K562 (cell line): ENCODE data around the gene ANK3. TPM values are rescaled to one million over a fixed set of nuclear protein-coding genes. Genes with fewer than 3 reads are reported as not detected.

Experiments used
- CBX5 ChIP-seq: IDR thresholded peaks from 2 replicates; pipeline ENCODE4 v1.6.1; 2014; ENCODE audit warnings: low read depth, borderline replicate concordance
- COPS2 ChIP-seq: fragments of 450-650 bp; conservative IDR thresholded peaks from 2 replicates; pipeline ENCODE4 v1.6.1; 2016; ENCODE audit warnings: mild to moderate bottlenecking, moderate library complexity
- CTCFL ChIP-seq: IDR thresholded peaks from 2 replicates; pipeline ENCODE4 v1.6.1; 2011; ENCODE audit warnings: borderline replicate concordance, low read depth, mild to moderate bottlenecking, moderate library complexity, low read length; ENCODE audit not compliant: insufficient read depth, poor library complexity, severe bottlenecking
- HDGF ChIP-seq: fragments of 450-650 bp; IDR thresholded peaks from 2 replicates; pipeline ENCODE4 v1.6.1; 2016
- KHSRP ChIP-seq: fragments of 450-650 bp; IDR thresholded peaks from 2 replicates; pipeline ENCODE4 v1.6.1; 2017
- LARP7 ChIP-seq: fragments of 450-650 bp; IDR thresholded peaks from 2 replicates; pipeline ENCODE4 v1.6.1; 2016
- MITF ChIP-seq: IDR thresholded peaks from 2 replicates; pipeline ENCODE4 v1.6.1; 2014; ENCODE audit warnings: antibody characterized with exemption
- PREB ChIP-seq: sonication (generic); formaldehyde crosslinking; IDR thresholded peaks from 2 replicates; pipeline ENCODE4 v1.8.1; 2023; ENCODE audit warnings: mild to moderate bottlenecking, missing genetic modification reagents
- PYGO2 ChIP-seq: fragments of 450-650 bp; IDR thresholded peaks from 2 replicates; pipeline ENCODE4 v1.6.1; 2016; ENCODE audit warnings: mild to moderate bottlenecking, missing genetic modification characterization, moderate library complexity, missing compliant biosample characterization
- TAF9B ChIP-seq: fragments of 450-650 bp; IDR thresholded peaks from 2 replicates; pipeline ENCODE4 v1.6.1; 2018; ENCODE audit warnings: mild to moderate bottlenecking; ENCODE audit not compliant: partially characterized antibody
- ZNF512 ChIP-seq: IDR thresholded peaks from 2 replicates; pipeline ENCODE4 v1.6.1; 2016; ENCODE audit warnings: missing genetic modification characterization, missing compliant biosample characterization
- ZNF76 ChIP-seq: fragments of 250-450 bp; sonication (Bioruptor Pico); IDR thresholded peaks from 2 replicates; pipeline ENCODE4 v1.4.0; 2020; ENCODE audit warnings: mild to moderate bottlenecking, moderate library complexity, borderline replicate concordance
- ZNF830 ChIP-seq: fragments of 250-450 bp; sonication (Bioruptor Pico); IDR thresholded peaks from 2 replicates; pipeline ENCODE4 v1.5.0; 2021; ENCODE audit warnings: mild to moderate bottlenecking
- polyA plus RNA-seq, 8 experiments: library from polyadenylated mRNA; depleted of rRNA in 4 of 8; stranded (reverse) in 5 of 8; unstranded in 3 of 8; fragments of >200 nt; fragmentation: Nextera tagmentation in 2 of 8; fragmentation: Illumina TruSeq in 1 of 8; extraction: Ambion mirVana in 2 of 8; extraction: Trizol in 1 of 8; gene quantifications; 2 replicates each; pipeline versions ENCODE4 v1.2.1 to v1.2.3, GENCODE V29; 2011 to 2014; ENCODE audit warnings: inconsistent platforms in 1 of 8, missing spikeins in 1 of 8
- total RNA-seq, 7 experiments: library from RNA; depleted of rRNA in 6 of 7; stranded (reverse); fragments of >200 nt in 6 of 7; fragmentation: Illumina TruSeq in 2 of 7; extraction: Trizol in 2 of 7; gene quantifications; 2 replicates each; pipeline versions ENCODE4 v1.2.1 to v1.2.3, GENCODE V29; 2011 to 2021; ENCODE audit warnings: low replicate concordance in 1 of 7
- TF ChIP-seq, protein P1 (sequence below), 2 experiments: IDR thresholded peaks; 2 replicates each; pipeline ENCODE4 v1.6.1; 2012; ENCODE audit warnings: improper control_type of control experiment in 2 of 2, low read depth in 2 of 2, low read length in 2 of 2, borderline replicate concordance in 1 of 2
- TF ChIP-seq, protein P2 (sequence below): fragments of 450-650 bp; formaldehyde crosslinking; IDR thresholded peaks from 2 replicates; pipeline ENCODE4 v1.4.0; 2020; ENCODE audit warnings: mild to moderate bottlenecking, moderate library complexity
- TF ChIP-seq, protein P3 (sequence below): fragments of 250-450 bp; sonication (Bioruptor Pico); IDR thresholded peaks from 2 replicates; pipeline ENCODE4 v1.4.0; 2020; ENCODE audit warnings: borderline replicate concordance

Gene ANK3
- total and polyA plus RNA-seq, 9 of the 15 experiments (the other 6 are each of a cell fraction or from before 2014, with no cell fraction given) = 10.0 to 32.3 (median 17.9) TPM

DNA sequence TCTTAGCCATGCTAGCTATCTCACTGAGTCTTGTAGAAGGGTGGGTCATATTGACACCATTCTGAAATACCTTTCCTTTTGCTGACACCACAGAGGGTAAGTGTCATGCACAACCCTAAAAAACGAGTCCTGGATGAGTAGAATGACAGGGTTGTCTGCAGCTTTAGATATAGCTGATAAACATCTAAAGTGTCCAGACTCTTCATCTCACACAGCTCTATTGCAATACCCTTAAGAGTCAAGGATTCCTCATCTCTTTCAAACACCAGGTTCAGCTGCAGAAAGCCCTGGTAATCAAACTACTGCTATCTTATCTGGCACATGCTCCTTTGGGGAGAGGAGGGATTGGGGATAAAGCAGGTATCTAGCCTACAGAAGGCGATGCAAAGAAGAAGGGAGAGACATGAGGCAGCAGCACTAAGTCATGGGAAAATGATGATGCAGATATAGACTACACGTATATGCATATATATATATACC, 127.0 kb downstream of the ANK3 start (continued):
- TF ChIP-seq, protein P1, sequence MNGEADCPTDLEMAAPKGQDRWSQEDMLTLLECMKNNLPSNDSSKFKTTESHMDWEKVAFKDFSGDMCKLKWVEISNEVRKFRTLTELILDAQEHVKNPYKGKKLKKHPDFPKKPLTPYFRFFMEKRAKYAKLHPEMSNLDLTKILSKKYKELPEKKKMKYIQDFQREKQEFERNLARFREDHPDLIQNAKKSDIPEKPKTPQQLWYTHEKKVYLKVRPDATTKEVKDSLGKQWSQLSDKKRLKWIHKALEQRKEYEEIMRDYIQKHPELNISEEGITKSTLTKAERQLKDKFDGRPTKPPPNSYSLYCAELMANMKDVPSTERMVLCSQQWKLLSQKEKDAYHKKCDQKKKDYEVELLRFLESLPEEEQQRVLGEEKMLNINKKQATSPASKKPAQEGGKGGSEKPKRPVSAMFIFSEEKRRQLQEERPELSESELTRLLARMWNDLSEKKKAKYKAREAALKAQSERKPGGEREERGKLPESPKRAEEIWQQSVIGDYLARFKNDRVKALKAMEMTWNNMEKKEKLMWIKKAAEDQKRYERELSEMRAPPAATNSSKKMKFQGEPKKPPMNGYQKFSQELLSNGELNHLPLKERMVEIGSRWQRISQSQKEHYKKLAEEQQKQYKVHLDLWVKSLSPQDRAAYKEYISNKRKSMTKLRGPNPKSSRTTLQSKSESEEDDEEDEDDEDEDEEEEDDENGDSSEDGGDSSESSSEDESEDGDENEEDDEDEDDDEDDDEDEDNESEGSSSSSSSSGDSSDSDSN (IDR thresholded peaks at IDR 0.05; ENCODE audit: borderline replicate concordance in 1 of 2, low read depth in 2 of 2, low read length in 2 of 2) = no peak
- TF ChIP-seq, protein P2, sequence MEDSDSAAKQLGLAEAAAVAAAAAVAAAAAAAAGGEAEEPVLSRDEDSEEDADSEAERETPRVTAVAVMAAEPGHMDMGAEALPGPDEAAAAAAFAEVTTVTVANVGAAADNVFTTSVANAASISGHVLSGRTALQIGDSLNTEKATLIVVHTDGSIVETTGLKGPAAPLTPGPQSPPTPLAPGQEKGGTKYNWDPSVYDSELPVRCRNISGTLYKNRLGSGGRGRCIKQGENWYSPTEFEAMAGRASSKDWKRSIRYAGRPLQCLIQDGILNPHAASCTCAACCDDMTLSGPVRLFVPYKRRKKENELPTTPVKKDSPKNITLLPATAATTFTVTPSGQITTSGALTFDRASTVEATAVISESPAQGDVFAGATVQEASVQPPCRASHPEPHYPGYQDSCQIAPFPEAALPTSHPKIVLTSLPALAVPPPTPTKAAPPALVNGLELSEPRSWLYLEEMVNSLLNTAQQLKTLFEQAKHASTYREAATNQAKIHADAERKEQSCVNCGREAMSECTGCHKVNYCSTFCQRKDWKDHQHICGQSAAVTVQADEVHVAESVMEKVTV (CRISPR knock-in tag) = peak; percentile 16; the same call in 1 of the 2 replicates
- TF ChIP-seq COPS2 = no peak
- no peak for TF ChIP-seq PREB (CRISPR knock-in tag)
- no peak for TF ChIP-seq LARP7
- no peak for TF ChIP-seq ZNF512 (tag)
- no peak for TF ChIP-seq HDGF
- TF ChIP-seq KHSRP = peak; percentile 86
- no peak for TF ChIP-seq CBX5
- TF ChIP-seq TAF9B = peak; percentile 57
- no peak for TF ChIP-seq PYGO2 (tag)
- peak; percentile 86; the same call in 1 of the 2 replicates for TF ChIP-seq MITF
- TF ChIP-seq ZNF830 (CRISPR knock-in tag) = no peak
- no peak for TF ChIP-seq CTCFL
- TF ChIP-seq, protein P3, sequence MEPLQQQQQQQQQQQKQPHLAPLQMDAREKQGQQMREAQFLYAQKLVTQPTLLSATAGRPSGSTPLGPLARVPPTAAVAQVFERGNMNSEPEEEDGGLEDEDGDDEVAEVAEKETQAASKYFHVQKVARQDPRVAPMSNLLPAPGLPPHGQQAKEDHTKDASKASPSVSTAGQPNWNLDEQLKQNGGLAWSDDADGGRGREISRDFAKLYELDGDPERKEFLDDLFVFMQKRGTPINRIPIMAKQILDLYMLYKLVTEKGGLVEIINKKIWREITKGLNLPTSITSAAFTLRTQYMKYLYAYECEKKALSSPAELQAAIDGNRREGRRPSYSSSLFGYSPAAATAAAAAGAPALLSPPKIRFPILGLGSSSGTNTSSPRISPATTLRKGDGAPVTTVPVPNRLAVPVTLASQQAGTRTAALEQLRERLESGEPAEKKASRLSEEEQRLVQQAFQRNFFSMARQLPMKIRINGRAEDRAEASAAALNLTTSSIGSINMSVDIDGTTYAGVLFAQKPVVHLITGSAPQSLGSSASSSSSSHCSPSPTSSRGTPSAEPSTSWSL (CRISPR knock-in tag) = no peak
- peak; percentile 65; the same call in 1 of the 2 replicates for TF ChIP-seq ZNF76 (CRISPR knock-in tag)
